Anterior cingulate cortex (tissue), 58 donors: ENCODE measurements around the gene RNU1-4.
"Not testable (repeated sequence)": the region's sequence is repeated elsewhere in the genome, so short reads cannot be mapped to it uniquely, and the experiment has no call there.

Source experiments
- DNase-seq, 58 donors: peaks; one replicate each; lab custom pipeline; 2025; lab: John Stamatoyannopoulos, UW

RNU1-4 gene

GRCh38 chr1:16764820-16765655, 24.7 kb downstream of the RNU1-4 start:
- DNase-seq: peak in 17 of 58 donors; percentile 13 to 76 (median 45)

GRCh38 chr1:16765731-16766605, 25.7 kb downstream of the RNU1-4 start:
- DNase-seq: peak in 38 of 58 donors; percentile 17 to 80 (median 48)

- not testable (repeated sequence) for DNase-seq
Measured at GRCh38 chr1:16766689-16767256, 26.5 kb downstream of the RNU1-4 start.

- DNase-seq: peak in 6 of 58 donors; percentile 7 to 57 (median 26)
Measured at GRCh38 chr1:16770139-16770759, 29.9 kb downstream of the RNU1-4 start.

- not testable (repeated sequence) for DNase-seq
Measured at GRCh38 chr1:16770896-16771446, 30.7 kb downstream of the RNU1-4 start.

GRCh38 chr1:16772275-16773204, 32.2 kb downstream of the RNU1-4 start:
- peak in 2 of 58 donors; percentile 26 to 42 for DNase-seq

- not testable (repeated sequence) for DNase-seq
Measured at GRCh38 chr1:16773205-16773596, 32.9 kb downstream of the RNU1-4 start.

- not testable (repeated sequence) for DNase-seq
Measured at GRCh38 chr1:16773723-16774122, 33.4 kb downstream of the RNU1-4 start.

GRCh38 chr1:16774773-16775172, 34.5 kb downstream of the RNU1-4 start:
- not testable (repeated sequence) for DNase-seq

GRCh38 chr1:16775290-16775689, 35.0 kb downstream of the RNU1-4 start:
- DNase-seq: not testable (repeated sequence)

- not testable (repeated sequence) for DNase-seq
Measured at GRCh38 chr1:16776248-16776647, 35.9 kb downstream of the RNU1-4 start.

GRCh38 chr1:16776835-16777234, 36.5 kb downstream of the RNU1-4 start:
- DNase-seq: not testable (repeated sequence)

- DNase-seq: not testable (repeated sequence)
Measured at GRCh38 chr1:16777821-16778220, 37.5 kb downstream of the RNU1-4 start.

- not testable (repeated sequence) for DNase-seq
Measured at GRCh38 chr1:16779525-16779924, 39.2 kb downstream of the RNU1-4 start.

- not testable (repeated sequence) for DNase-seq
Measured at GRCh38 chr1:16781033-16781432, 40.7 kb downstream of the RNU1-4 start.

- DNase-seq: not testable (repeated sequence)
Measured at GRCh38 chr1:16781625-16782024, 41.3 kb downstream of the RNU1-4 start.

- not testable (repeated sequence) for DNase-seq
Measured at GRCh38 chr1:16784955-16785354, 44.6 kb downstream of the RNU1-4 start.

GRCh38 chr1:16786362-16786761, 46.0 kb downstream of the RNU1-4 start:
- not testable (repeated sequence) for DNase-seq

GRCh38 chr1:16787175-16787574, 46.9 kb downstream of the RNU1-4 start:
- not testable (repeated sequence) for DNase-seq
